ENCODE results near the gene SLC34A3. TPM values are rescaled to one million over a fixed set of nuclear protein-coding genes. Genes with fewer than 3 reads are reported as not detected.

The SLC34A3 gene
- total and polyA plus RNA-seq, 4 donors, result 0.03 to 0.65 (median 0.12) TPM; not detected in 1

DNA sequence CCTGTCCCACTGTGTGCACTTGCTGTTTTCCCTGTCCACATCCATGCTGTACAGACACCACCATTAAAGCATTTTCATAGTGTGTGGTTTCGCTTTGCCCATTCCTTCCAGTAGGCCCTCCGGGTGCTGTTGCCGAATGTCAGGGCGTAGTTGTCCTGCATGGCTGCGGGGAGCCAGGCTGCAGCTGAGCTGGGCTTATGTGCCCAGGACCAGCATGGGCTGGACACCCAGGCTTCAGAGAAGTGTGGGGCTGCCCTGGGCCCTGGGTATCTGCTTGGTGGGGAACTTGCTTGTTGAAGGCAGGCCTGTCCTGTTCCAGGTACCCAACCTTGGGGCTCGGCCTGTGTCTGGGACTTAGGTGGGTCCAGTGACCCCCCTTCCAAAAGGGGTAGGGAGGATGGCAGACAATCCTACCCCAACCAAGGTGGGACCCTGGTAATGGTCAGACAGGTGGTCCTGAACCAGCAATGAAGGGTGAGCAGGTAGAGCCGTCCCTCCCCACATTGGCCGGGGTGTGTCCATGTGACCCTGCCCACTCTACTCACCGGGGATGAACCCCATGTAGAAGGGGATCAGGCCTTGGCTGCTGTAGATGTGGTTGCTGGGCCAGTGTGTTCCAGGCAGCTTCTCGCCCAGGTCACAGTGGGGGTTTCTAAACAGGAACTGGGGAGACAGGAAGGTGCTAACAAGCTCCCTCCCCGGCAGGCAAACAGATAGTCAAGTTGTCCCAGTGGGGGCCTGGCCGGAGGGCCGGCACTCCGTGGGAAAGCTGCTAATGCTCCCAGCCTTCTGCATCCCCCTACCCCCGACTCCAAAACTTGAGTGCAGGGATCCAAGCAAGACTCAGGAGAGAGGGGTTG is 13.2 kb downstream of the SLC34A3 start:
- WGBS, 2 donors, result 71 to 78% methylated on average over 15 of the region's 15 CpGs
- Histone ChIP-seq H3K36me3 (ENCODE audit: control insufficient read depth in 4 of 4, insufficient read depth in 4 of 4, low read length in 4 of 4) (peaks cover 0 to 20% (median 12%) of the 10 kb centered on the region in 4 donors), H3K9ac (ENCODE audit: insufficient read depth in 1 of 2, low read length in 2 of 2) (no peak overlapping the region), H3K9me3 (ENCODE audit: control insufficient read depth in 4 of 4, insufficient read depth in 3 of 4, low read length in 3 of 4) (no peaks in the 10 kb centered on the region), H3K27ac (ENCODE audit: low read depth in 1 of 2, low read length in 1 of 2) (no peak overlapping the region), H3K4me1 (ENCODE audit: control insufficient read depth in 5 of 5, insufficient read depth in 5 of 5, low read length in 5 of 5) (peaks cover 0 to 23% (median 8%) of the 10 kb centered on the region in 5 donors), H3K4me3 (peak overlapping the region; percentile 0), H3K27me3 (ENCODE audit: control insufficient read depth in 3 of 3, insufficient read depth in 3 of 3, low read length in 2 of 3) (no peaks in the 10 kb centered on the region)
- no peak for TF ChIP-seq CTCF (IDR thresholded peaks at IDR 0.05; ENCODE audit: control extremely low read depth, extremely low read depth)
- DNase-seq (no peak), ATAC-seq (ENCODE audit: insufficient read depth, low FRiP score) (no peak)

- Histone ChIP-seq H3K27ac (ENCODE audit: low read depth in 1 of 2, low read length in 1 of 2) (no peak overlapping the region), H3K9me3 (ENCODE audit: control insufficient read depth in 4 of 4, insufficient read depth in 3 of 4, low read length in 3 of 4) (no peaks in the 10 kb centered on the region), H3K4me1 (ENCODE audit: control insufficient read depth in 5 of 5, insufficient read depth in 5 of 5, low read length in 5 of 5) (peaks cover 0 to 23% (median 8%) of the 10 kb centered on the region in 5 donors), H3K9ac (ENCODE audit: insufficient read depth in 1 of 2, low read length in 2 of 2) (no peak overlapping the region), H3K4me3 (no peak overlapping the region), H3K27me3 (ENCODE audit: control insufficient read depth in 3 of 3, insufficient read depth in 3 of 3, low read length in 2 of 3) (no peaks in the 10 kb centered on the region), H3K36me3 (ENCODE audit: control insufficient read depth in 4 of 4, insufficient read depth in 4 of 4, low read length in 4 of 4) (peaks cover 0 to 20% (median 12%) of the 10 kb centered on the region in 4 donors)
- ATAC-seq (ENCODE audit: insufficient read depth, low FRiP score) (no peak), DNase-seq (no peak)
- no peak for TF ChIP-seq CTCF (IDR thresholded peaks at IDR 0.05; ENCODE audit: control extremely low read depth, extremely low read depth)
- 82% methylated on average over 36 of the region's 36 CpGs for WGBS, 2 donors
Observed at GRCh38 chr9:137244486-137245449, 14.1 kb downstream of the SLC34A3 start.

DNA sequence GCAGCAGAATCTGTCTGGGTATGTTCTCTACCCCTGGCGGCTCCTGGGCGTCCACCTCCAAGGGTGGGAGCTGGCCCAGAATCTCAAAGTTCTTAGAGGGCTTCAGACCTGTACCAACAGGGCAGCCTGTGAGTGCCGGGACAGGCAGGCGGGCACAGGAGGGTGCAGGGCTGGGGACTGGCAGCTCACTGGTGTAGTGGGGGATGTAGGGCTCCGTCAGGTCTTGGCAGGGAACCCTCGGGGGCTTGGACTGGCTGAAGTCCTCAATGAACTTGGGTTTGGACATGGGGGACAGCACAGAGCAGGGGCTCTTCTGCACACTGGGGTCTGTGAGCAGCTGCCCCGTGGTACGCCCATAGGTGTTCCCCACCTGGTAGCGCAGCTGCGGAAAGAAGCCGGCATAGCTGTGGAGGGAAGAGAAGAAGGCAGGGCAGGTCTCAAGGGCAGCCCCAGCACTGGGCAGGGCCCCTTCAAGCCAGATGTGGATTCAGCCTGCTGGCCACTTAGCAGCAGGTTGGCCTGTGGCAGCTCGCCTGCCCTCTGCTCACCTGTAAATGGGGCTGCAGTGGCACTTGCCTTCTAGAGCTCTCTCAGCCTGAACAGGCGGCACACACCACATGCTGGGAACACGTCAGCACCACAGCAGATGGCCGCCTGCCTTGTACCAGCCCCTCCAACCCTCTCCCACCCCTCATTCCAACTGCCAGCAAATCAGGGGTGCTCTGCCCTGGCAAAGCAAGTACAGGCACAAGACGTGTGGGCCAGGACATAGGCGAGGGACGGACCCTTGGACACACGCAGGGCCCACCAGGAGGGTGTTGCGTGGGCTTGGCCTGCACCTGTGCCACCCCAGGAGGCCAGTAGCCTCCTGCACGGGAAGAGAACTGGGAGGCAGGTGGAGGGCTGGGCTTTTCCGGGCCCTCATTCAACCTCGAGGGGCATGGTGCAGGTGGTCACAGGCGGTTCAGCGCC is 15.0 kb downstream of the SLC34A3 start:
- no peak overlapping the region for H3K27ac ChIP-seq (ENCODE audit: low read depth in 1 of 2, low read length in 1 of 2)
- peaks cover 0 to 23% (median 8%) of the 10 kb centered on the region in 5 donors for H3K4me1 ChIP-seq (ENCODE audit: control insufficient read depth in 5 of 5, insufficient read depth in 5 of 5, low read length in 5 of 5)
- H3K36me3 ChIP-seq (ENCODE audit: control insufficient read depth in 4 of 4, insufficient read depth in 4 of 4, low read length in 4 of 4), result peaks cover 0 to 20% (median 12%) of the 10 kb centered on the region in 4 donors
- WGBS, 2 donors, result 94 to 96% methylated on average over 25 of the region's 25 CpGs
- no peaks in the 10 kb centered on the region for H3K27me3 ChIP-seq (ENCODE audit: control insufficient read depth in 3 of 3, insufficient read depth in 3 of 3, low read length in 2 of 3)
- ATAC-seq (ENCODE audit: insufficient read depth, low FRiP score) (no peak), DNase-seq (no peak)
- H3K9me3 ChIP-seq (ENCODE audit: control insufficient read depth in 4 of 4, insufficient read depth in 3 of 4, low read length in 3 of 4), result no peaks in the 10 kb centered on the region
- TF ChIP-seq CTCF (IDR thresholded peaks at IDR 0.05; ENCODE audit: control extremely low read depth, extremely low read depth), result no peak
- H3K9ac ChIP-seq (ENCODE audit: insufficient read depth in 1 of 2, low read length in 2 of 2), result no peak overlapping the region
- no peak overlapping the region for H3K4me3 ChIP-seq

Measured in lung (tissue), 12 donors.